Measurements from ENCODE around the gene PTPRD.
"Not testable (repeated sequence)": the region's sequence is repeated elsewhere in the genome, so short reads cannot be mapped to it uniquely, and the experiment has no call there.

The PTPRD gene

GRCh38 chr9:9142001-9142400, 1470.8 kb downstream of the PTPRD start:
- Histone ChIP-seq H3K4me3 (ENCODE audit: extremely low read depth, insufficient read depth, low read length, poor library complexity, severe bottlenecking) (no peak overlapping the region), H3K9me3 (ENCODE audit: control insufficient read depth, low read length) (no peaks in the 10 kb centered on the region), H3K27ac (ENCODE audit: low read depth, low read length, severe bottlenecking) (no peak overlapping the region), H3K4me1 (ENCODE audit: control insufficient read depth, insufficient read depth, low read length, poor library complexity, severe bottlenecking) (no peaks in the 10 kb centered on the region), H3K36me3 (ENCODE audit: control insufficient read depth, insufficient read depth, low read length) (no peaks in the 10 kb centered on the region)
- WGBS, 2 experiments (ENCODE audit: insufficient coverage in 2 of 2): 69% methylated on average over 2 of the region's 3 CpGs; no CpG with 5 or more reads in 1 of the 2 experiments

GRCh38 chr9:9133526-9133925, 1479.3 kb downstream of the PTPRD start:
- Histone ChIP-seq H3K36me3 (ENCODE audit: control insufficient read depth, insufficient read depth, low read length) (no peaks in the 10 kb centered on the region), H3K4me3 (ENCODE audit: extremely low read depth, insufficient read depth, low read length, poor library complexity, severe bottlenecking) (no peak overlapping the region), H3K4me1 (ENCODE audit: control insufficient read depth, insufficient read depth, low read length, poor library complexity, severe bottlenecking) (no peaks in the 10 kb centered on the region), H3K27ac (ENCODE audit: low read depth, low read length, severe bottlenecking) (no peak overlapping the region), H3K9me3 (ENCODE audit: control insufficient read depth, low read length) (no peaks in the 10 kb centered on the region)
- WGBS, 2 experiments (ENCODE audit: insufficient coverage in 2 of 2): 100% methylated on average over 2 to 3 of the region's 3 CpGs

- 89 to 92% methylated on average over 2 of the region's 2 CpGs for WGBS, 2 experiments (ENCODE audit: insufficient coverage in 2 of 2)
- Histone ChIP-seq H3K9me3 (ENCODE audit: control insufficient read depth, low read length) (no peaks in the 10 kb centered on the region), H3K36me3 (ENCODE audit: control insufficient read depth, insufficient read depth, low read length) (no peaks in the 10 kb centered on the region), H3K4me1 (ENCODE audit: control insufficient read depth, insufficient read depth, low read length, poor library complexity, severe bottlenecking) (no peaks in the 10 kb centered on the region), H3K4me3 (ENCODE audit: extremely low read depth, insufficient read depth, low read length, poor library complexity, severe bottlenecking) (no peak overlapping the region), H3K27ac (ENCODE audit: low read depth, low read length, severe bottlenecking) (no peak overlapping the region)
Observed at GRCh38 chr9:9124616-9125015, 1488.2 kb downstream of the PTPRD start.

GRCh38 chr9:9122230-9122875, 1490.4 kb downstream of the PTPRD start:
- Histone ChIP-seq H3K4me3 (ENCODE audit: extremely low read depth, insufficient read depth, low read length, poor library complexity, severe bottlenecking) (no peak overlapping the region), H3K27ac (ENCODE audit: low read depth, low read length, severe bottlenecking) (no peak overlapping the region), H3K36me3 (ENCODE audit: control insufficient read depth, insufficient read depth, low read length) (no peaks in the 10 kb centered on the region), H3K9me3 (ENCODE audit: control insufficient read depth, low read length) (no peaks in the 10 kb centered on the region), H3K4me1 (ENCODE audit: control insufficient read depth, insufficient read depth, low read length, poor library complexity, severe bottlenecking) (no peaks in the 10 kb centered on the region)
- WGBS, 2 experiments (ENCODE audit: insufficient coverage in 2 of 2): 92% methylated on average over 2 of the region's 3 CpGs; no CpG with 5 or more reads in 1 of the 2 experiments

GRCh38 chr9:9117866-9118265, 1494.9 kb downstream of the PTPRD start:
- Histone ChIP-seq H3K4me3 (ENCODE audit: extremely low read depth, insufficient read depth, low read length, poor library complexity, severe bottlenecking) (no peak overlapping the region), H3K27ac (ENCODE audit: low read depth, low read length, severe bottlenecking) (no peak overlapping the region), H3K4me1 (ENCODE audit: control insufficient read depth, insufficient read depth, low read length, poor library complexity, severe bottlenecking) (no peaks in the 10 kb centered on the region), H3K9me3 (ENCODE audit: control insufficient read depth, low read length) (no peaks in the 10 kb centered on the region), H3K36me3 (ENCODE audit: control insufficient read depth, insufficient read depth, low read length) (no peaks in the 10 kb centered on the region)
- 80% methylated on average over 1 of the region's 2 CpGs; no CpG with 5 or more reads in 1 of the 2 experiments for WGBS, 2 experiments (ENCODE audit: insufficient coverage in 2 of 2)

- no peak overlapping the region for H3K27ac ChIP-seq (ENCODE audit: low read depth, low read length, severe bottlenecking)
- peaks cover 14% of the 10 kb centered on the region for H3K4me1 ChIP-seq (ENCODE audit: control insufficient read depth, insufficient read depth, low read length, poor library complexity, severe bottlenecking)
- no peaks in the 10 kb centered on the region for H3K36me3 ChIP-seq (ENCODE audit: control insufficient read depth, insufficient read depth, low read length)
- no peaks in the 10 kb centered on the region for H3K9me3 ChIP-seq (ENCODE audit: control insufficient read depth, low read length)
- 78 to 100% methylated on average over 1 to 2 of the region's 3 CpGs for WGBS, 2 experiments (ENCODE audit: insufficient coverage in 2 of 2)
- H3K4me3 ChIP-seq (ENCODE audit: extremely low read depth, insufficient read depth, low read length, poor library complexity, severe bottlenecking): no peak overlapping the region
Observed at GRCh38 chr9:9112001-9112720, 1500.6 kb downstream of the PTPRD start.

- WGBS, 2 experiments (ENCODE audit: insufficient coverage in 2 of 2): 25 to 38% methylated on average over 1 of the region's 3 CpGs
- Histone ChIP-seq H3K36me3 (ENCODE audit: control insufficient read depth, insufficient read depth, low read length) (no peaks in the 10 kb centered on the region), H3K4me3 (ENCODE audit: extremely low read depth, insufficient read depth, low read length, poor library complexity, severe bottlenecking) (no peak overlapping the region), H3K9me3 (ENCODE audit: control insufficient read depth, low read length) (no peaks in the 10 kb centered on the region), H3K27ac (ENCODE audit: low read depth, low read length, severe bottlenecking) (peak overlapping the region; percentile 10), H3K4me1 (ENCODE audit: control insufficient read depth, insufficient read depth, low read length, poor library complexity, severe bottlenecking) (peaks cover 14% of the 10 kb centered on the region)
Observed at GRCh38 chr9:9108641-9109040, 1504.2 kb downstream of the PTPRD start.

- WGBS, 2 experiments (ENCODE audit: insufficient coverage in 2 of 2): 63 to 66% methylated on average over 2 to 4 of the region's 7 CpGs
- Histone ChIP-seq H3K27ac (ENCODE audit: low read depth, low read length, severe bottlenecking) (no peak overlapping the region), H3K4me3 (ENCODE audit: extremely low read depth, insufficient read depth, low read length, poor library complexity, severe bottlenecking) (no peak overlapping the region), H3K9me3 (ENCODE audit: control insufficient read depth, low read length) (no peaks in the 10 kb centered on the region), H3K36me3 (ENCODE audit: control insufficient read depth, insufficient read depth, low read length) (no peaks in the 10 kb centered on the region), H3K4me1 (ENCODE audit: control insufficient read depth, insufficient read depth, low read length, poor library complexity, severe bottlenecking) (no peaks in the 10 kb centered on the region)
Observed at GRCh38 chr9:9102295-9102694, 1510.5 kb downstream of the PTPRD start.

GRCh38 chr9:9100070-9100469, 1512.7 kb downstream of the PTPRD start:
- no peak overlapping the region for H3K4me3 ChIP-seq (ENCODE audit: extremely low read depth, insufficient read depth, low read length, poor library complexity, severe bottlenecking)
- no peak overlapping the region for H3K27ac ChIP-seq (ENCODE audit: low read depth, low read length, severe bottlenecking)
- H3K36me3 ChIP-seq (ENCODE audit: control insufficient read depth, insufficient read depth, low read length): no peaks in the 10 kb centered on the region
- no peaks in the 10 kb centered on the region for H3K9me3 ChIP-seq (ENCODE audit: control insufficient read depth, low read length)
- H3K4me1 ChIP-seq (ENCODE audit: control insufficient read depth, insufficient read depth, low read length, poor library complexity, severe bottlenecking): no peaks in the 10 kb centered on the region

- Histone ChIP-seq H3K36me3 (ENCODE audit: control insufficient read depth, insufficient read depth, low read length) (no peaks in the 10 kb centered on the region), H3K4me3 (ENCODE audit: extremely low read depth, insufficient read depth, low read length, poor library complexity, severe bottlenecking) (no peak overlapping the region), H3K27ac (ENCODE audit: low read depth, low read length, severe bottlenecking) (no peak overlapping the region), H3K4me1 (ENCODE audit: control insufficient read depth, insufficient read depth, low read length, poor library complexity, severe bottlenecking) (no peaks in the 10 kb centered on the region), H3K9me3 (ENCODE audit: control insufficient read depth, low read length) (no peaks in the 10 kb centered on the region)
- WGBS, 2 experiments (ENCODE audit: insufficient coverage in 2 of 2): no CpG with 5 or more reads among the region's 3 CpGs
Observed at GRCh38 chr9:9099646-9100045, 1513.2 kb downstream of the PTPRD start.

GRCh38 chr9:9097254-9097653, 1515.5 kb downstream of the PTPRD start:
- H3K36me3 ChIP-seq (ENCODE audit: control insufficient read depth, insufficient read depth, low read length); H3K27ac ChIP-seq (ENCODE audit: low read depth, low read length, severe bottlenecking); H3K4me1 ChIP-seq (ENCODE audit: control insufficient read depth, insufficient read depth, low read length, poor library complexity, severe bottlenecking); H3K9me3 ChIP-seq (ENCODE audit: control insufficient read depth, low read length); H3K4me3 ChIP-seq (ENCODE audit: extremely low read depth, insufficient read depth, low read length, poor library complexity, severe bottlenecking): not testable (repeated sequence)
- WGBS, 2 experiments (ENCODE audit: insufficient coverage in 2 of 2): 76 to 94% methylated on average over 2 to 4 of the region's 6 CpGs

Data from mesodermal cell (in vitro differentiated cells).